ENCODE results near the gene PPP4R1.
"Not testable (repeated sequence)": the region's sequence is repeated elsewhere in the genome, so short reads cannot be mapped to it uniquely, and the experiment has no call there.

Gene PPP4R1

DNA sequence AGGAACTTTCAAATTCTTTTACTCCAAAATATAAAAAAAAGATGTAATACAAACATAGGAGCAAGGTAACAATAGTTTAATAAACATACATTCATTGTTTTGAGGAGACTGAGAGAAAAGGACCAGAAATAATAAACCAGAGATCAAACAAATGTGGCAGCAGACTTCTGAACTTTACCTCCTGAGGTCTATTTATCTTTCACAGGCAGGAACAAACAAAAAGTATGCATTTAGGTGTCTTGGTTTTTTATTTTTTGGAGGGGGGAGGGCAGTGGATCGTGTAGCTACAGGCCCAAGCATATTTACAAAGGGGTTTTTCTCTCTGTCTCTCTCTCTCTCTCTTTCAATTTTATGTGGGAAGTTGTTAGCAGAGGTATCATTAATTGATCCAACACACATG, 5.6 kb downstream of the PPP4R1 start:
- DNase-seq (ENCODE audit: low spot score) = no peak
- TF ChIP-seq, protein P1, sequence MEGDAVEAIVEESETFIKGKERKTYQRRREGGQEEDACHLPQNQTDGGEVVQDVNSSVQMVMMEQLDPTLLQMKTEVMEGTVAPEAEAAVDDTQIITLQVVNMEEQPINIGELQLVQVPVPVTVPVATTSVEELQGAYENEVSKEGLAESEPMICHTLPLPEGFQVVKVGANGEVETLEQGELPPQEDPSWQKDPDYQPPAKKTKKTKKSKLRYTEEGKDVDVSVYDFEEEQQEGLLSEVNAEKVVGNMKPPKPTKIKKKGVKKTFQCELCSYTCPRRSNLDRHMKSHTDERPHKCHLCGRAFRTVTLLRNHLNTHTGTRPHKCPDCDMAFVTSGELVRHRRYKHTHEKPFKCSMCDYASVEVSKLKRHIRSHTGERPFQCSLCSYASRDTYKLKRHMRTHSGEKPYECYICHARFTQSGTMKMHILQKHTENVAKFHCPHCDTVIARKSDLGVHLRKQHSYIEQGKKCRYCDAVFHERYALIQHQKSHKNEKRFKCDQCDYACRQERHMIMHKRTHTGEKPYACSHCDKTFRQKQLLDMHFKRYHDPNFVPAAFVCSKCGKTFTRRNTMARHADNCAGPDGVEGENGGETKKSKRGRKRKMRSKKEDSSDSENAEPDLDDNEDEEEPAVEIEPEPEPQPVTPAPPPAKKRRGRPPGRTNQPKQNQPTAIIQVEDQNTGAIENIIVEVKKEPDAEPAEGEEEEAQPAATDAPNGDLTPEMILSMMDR (IDR thresholded peaks at IDR 0.05; ENCODE audit: extremely low read depth, insufficient read depth, missing control alignments) = no peak
- in situ Hi-C loops (cut with MboI; ENCODE audit: low pct_unique_long_range_greater_than_20kb, low sequenced_read_pairs, unreplicated experiment) = no loop called here

DNA sequence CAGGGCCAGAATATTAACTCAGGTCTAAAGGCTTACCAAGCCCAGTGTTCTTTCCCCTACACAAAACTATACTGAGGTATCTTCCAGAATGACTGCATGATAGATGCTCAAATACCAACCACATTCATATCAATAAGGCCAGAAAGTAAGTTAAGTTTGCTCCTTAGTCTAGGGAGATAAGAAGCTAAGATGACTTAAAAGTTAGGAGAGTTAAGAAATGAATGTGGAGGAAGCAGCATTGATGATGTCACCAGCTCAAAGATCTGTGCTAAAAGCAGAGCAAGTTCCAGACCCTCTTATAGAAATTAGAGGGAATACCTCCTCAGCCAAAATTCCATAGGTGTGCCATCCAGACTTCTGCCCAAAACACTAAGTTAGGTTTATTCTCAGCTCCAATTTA, 6.1 kb downstream of the PPP4R1 start:
- in situ Hi-C loops (cut with MboI; ENCODE audit: low pct_unique_long_range_greater_than_20kb, low sequenced_read_pairs, unreplicated experiment) = no loop called here

DNA sequence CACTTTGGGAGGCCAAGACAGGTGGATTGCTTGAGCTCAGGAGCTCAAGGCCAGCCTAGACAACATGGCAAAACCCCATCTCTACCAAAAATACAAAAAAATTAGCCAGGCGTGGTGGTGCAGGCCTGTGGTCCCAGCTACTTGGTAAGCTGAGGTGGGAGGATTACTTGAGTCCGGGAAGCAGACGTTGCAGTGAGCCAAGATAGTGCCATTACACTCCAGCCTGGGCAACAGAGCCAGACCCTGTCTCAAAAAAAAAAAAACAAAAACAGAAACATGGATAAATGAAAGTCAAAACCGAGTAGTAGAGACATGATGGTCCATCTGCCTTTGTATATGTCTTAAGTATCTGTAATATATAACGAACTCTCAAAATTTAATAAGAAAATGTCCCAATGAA, 7.2 kb downstream of the PPP4R1 start:
- in situ Hi-C loops (cut with MboI; ENCODE audit: low pct_unique_long_range_greater_than_20kb, low sequenced_read_pairs, unreplicated experiment); DNase-seq (ENCODE audit: low spot score): not testable (repeated sequence)

More for the DNA sequence above, 6.1 kb downstream of the PPP4R1 start:
- no peak for DNase-seq (ENCODE audit: low spot score)
- TF ChIP-seq, protein P1 (IDR thresholded peaks at IDR 0.05; ENCODE audit: extremely low read depth, insufficient read depth, missing control alignments) = no peak

DNA sequence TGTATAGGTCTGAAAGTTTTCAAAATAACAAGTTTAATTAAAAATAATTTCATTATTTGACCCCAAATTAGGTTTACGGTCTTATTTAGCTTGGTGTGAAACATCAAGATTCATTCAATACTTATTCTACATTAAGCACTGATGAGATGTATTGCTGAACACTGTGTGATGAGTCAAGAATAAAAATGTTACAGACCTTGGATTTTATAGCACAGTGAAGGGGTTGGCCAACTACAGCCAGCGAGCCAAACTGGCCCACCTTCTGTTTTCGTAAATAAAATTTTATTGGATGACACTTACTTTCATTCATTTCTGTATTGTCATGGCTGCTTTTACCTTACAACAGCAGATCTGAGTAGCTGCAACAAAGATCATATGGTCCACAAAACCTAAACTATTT, 8.3 kb downstream of the PPP4R1 start:
- in situ Hi-C loops (cut with MboI; ENCODE audit: low pct_unique_long_range_greater_than_20kb, low sequenced_read_pairs, unreplicated experiment) = no loop called here
- TF ChIP-seq, protein P1 (IDR thresholded peaks at IDR 0.05; ENCODE audit: extremely low read depth, insufficient read depth, missing control alignments) = no peak
- DNase-seq (ENCODE audit: low spot score) = no peak

DNA sequence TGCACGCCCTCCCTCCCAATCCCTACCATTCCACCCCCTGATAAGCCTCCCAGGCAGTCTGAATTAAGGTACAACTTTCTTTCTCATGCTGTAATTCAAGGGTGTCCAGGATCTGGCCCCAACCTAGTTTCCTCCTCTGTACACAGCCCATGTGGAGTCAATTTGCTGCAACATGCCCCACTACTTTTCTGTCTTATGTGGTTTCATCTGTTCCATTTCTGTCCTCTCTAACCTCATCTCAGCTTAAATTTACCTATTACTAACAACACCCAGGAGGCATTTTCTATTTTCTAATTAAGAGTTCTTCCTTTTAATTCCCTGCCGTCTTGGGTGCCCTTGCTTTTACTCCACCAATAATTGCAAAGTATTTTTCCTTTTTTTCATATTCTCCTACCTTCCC, 10.0 kb downstream of the PPP4R1 start:
- no peak for DNase-seq (ENCODE audit: low spot score)
- TF ChIP-seq, protein P1 (IDR thresholded peaks at IDR 0.05; ENCODE audit: extremely low read depth, insufficient read depth, missing control alignments) = no peak
- in situ Hi-C loops (cut with MboI; ENCODE audit: low pct_unique_long_range_greater_than_20kb, low sequenced_read_pairs, unreplicated experiment) = no loop called here

DNA sequence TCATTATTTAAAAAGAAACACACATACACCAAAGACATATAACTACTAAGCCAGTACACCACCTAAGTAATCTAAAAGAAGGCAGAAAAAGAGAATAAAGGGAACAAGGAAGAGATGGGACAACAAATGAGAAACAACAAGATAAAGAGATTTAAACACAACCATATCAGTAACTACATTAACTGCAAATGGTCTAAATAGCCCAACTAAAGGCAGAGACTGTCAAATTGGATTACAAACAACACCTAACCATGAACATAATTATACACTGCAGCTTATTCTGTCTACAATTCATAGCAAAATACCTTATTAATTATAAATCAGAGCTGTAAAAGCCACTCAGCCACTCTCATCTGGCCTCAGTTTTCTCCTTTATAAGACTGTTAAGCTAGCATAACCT, 15.0 kb downstream of the PPP4R1 start:
- TF ChIP-seq, protein P1 (IDR thresholded peaks at IDR 0.05; ENCODE audit: extremely low read depth, insufficient read depth, missing control alignments) = no peak
- in situ Hi-C loops (cut with MboI; ENCODE audit: low pct_unique_long_range_greater_than_20kb, low sequenced_read_pairs, unreplicated experiment) = no loop called here
- no peak for DNase-seq (ENCODE audit: low spot score)

DNA sequence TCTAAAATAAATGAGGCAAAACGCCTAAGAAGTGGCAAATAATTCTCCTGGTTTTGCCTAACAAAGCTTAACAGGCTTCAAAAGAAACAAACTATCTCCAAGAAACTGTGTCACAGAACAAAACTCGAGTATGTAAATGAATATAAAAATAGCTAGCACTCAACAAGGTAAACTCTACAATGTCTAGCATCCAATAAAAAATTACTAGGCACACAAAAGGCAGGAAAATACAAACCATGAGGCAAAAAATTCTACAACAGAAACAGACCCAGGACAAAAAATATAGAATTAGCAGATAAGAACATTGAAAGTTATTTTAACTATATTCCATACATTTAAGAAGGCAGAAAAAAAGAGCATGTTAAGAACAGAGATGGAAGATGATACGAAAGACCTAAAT, 16.8 kb downstream of the PPP4R1 start:
- TF ChIP-seq, protein P1 (IDR thresholded peaks at IDR 0.05; ENCODE audit: extremely low read depth, insufficient read depth, missing control alignments) = no peak
- DNase-seq (ENCODE audit: low spot score) = no peak
- in situ Hi-C loops (cut with MboI; ENCODE audit: low pct_unique_long_range_greater_than_20kb, low sequenced_read_pairs, unreplicated experiment) = no loop called here

Data from GM13977 (cell line).